GM12878 (cell line): ENCODE data around the gene CYB5R3.
"Not testable (repeated sequence)": the region's sequence is repeated elsewhere in the genome, so short reads cannot be mapped to it uniquely, and the experiment has no call there.

Experiments used
- HDGF ChIP-seq: fragments of 450-650 bp; IDR thresholded peaks from 2 replicates; pipeline ENCODE4 v1.6.1; 2016; ENCODE audit warnings: antibody characterized with exemption
- SREBF2 ChIP-seq: IDR thresholded peaks from 2 replicates; pipeline ENCODE4 v1.6.1; 2012; ENCODE audit warnings: mild to moderate bottlenecking, low read length

DNA sequence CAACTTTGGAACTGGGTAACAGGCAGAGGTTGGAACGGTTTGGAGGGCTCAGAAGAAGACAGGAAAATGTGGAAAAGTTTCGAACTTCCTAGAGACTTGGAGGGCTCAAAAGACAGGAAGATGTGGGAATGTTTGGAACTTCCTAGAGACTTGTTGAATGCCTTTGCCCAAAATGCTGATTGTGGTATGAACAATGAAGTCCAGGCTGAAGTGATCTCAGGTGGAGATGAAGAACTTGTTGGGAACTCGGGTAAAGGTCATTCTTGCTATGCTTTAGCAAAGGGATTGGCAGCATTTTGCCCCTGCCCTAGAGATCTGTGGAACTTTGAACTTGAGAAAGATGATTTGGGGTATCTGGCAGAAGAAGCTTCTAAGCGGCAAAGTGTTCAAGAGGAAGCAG is 28.7 kb upstream of the CYB5R3 start:
- not testable (repeated sequence) for TF ChIP-seq HDGF, SREBF2
